ENCODE measurements around the gene FAM107B. TPM values are rescaled to one million over a fixed set of nuclear protein-coding genes. Genes with fewer than 3 reads are reported as not detected.

FAM107B gene
- total RNA-seq, 1 donor from 2014 or later = 286 TPM

DNA sequence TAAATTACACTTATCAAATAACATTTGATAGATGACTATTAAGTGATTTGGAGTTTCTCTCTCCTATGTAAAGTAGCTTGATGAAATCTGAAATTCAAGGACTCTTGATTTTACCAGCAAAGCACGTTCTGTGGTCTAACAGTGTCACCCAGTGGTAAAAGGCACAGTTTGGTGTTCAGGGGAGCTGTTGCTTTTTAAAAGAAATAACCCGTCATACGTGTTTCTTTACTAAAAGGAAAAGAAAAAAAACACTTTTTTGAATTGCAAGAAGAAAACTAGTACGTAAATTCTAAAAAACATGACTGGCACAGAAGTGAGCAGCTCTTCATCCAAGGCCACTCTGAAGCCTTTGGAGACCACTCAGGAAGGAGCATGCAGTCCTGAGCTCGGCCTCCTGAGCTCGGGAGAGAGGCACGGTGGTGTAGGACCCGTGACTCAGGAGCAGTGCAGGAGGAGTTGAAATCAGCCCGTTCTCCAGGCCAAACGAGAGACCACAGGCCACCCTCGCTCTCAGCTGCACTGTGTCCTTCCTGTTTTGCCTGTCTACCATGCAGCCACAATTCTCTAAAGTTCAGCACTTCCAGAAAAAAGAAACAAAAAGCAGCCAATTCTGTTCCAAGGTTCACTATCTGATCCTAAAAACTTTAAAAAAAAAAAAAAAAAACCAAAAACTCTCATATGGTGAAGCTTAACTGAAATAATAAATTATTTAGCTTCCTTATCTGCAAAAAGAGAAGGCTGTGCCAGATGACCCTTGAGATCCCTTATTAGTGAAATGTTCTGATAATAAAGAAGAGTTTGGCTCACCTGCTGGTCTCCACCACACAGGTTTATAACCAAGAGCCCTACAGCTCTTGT, 231.4 kb downstream of the FAM107B start:
- CTCF ChIA-PET = interaction anchor here (0.5 to 2.5 kb wide), 7 partner anchors 13 to 346 kb away, joined by 3 to 16 read pairs (median 3); no protein-coding TSS in a partner anchor
- POLR2A ChIA-PET = interaction anchor here (0.7 to 1.3 kb wide), 5 partner anchors 10 to 280 kb away, joined by 3 to 7 read pairs (median 4); no protein-coding TSS in a partner anchor
- DNase-seq (no peak), ATAC-seq (ENCODE audit: low read depth) (peak; percentile 63)
- Mint-ChIP-seq H3K4me3 (peak overlapping the region; percentile 53), H3K27ac (peak overlapping the region; percentile 75), H3K4me1 (peaks cover 76% of the 10 kb centered on the region), H3K27me3 (no peaks in the 10 kb centered on the region), H3K36me3 (ENCODE audit: low read depth) (peaks cover 76% of the 10 kb centered on the region), H3K9me3 (no peaks in the 10 kb centered on the region)
- intact Hi-C loops (cut with micrococcal nuclease) = no loop called here
- TF ChIP-seq, protein P1, sequence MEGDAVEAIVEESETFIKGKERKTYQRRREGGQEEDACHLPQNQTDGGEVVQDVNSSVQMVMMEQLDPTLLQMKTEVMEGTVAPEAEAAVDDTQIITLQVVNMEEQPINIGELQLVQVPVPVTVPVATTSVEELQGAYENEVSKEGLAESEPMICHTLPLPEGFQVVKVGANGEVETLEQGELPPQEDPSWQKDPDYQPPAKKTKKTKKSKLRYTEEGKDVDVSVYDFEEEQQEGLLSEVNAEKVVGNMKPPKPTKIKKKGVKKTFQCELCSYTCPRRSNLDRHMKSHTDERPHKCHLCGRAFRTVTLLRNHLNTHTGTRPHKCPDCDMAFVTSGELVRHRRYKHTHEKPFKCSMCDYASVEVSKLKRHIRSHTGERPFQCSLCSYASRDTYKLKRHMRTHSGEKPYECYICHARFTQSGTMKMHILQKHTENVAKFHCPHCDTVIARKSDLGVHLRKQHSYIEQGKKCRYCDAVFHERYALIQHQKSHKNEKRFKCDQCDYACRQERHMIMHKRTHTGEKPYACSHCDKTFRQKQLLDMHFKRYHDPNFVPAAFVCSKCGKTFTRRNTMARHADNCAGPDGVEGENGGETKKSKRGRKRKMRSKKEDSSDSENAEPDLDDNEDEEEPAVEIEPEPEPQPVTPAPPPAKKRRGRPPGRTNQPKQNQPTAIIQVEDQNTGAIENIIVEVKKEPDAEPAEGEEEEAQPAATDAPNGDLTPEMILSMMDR (IDR thresholded peaks at IDR 0.05) = no peak

DNA sequence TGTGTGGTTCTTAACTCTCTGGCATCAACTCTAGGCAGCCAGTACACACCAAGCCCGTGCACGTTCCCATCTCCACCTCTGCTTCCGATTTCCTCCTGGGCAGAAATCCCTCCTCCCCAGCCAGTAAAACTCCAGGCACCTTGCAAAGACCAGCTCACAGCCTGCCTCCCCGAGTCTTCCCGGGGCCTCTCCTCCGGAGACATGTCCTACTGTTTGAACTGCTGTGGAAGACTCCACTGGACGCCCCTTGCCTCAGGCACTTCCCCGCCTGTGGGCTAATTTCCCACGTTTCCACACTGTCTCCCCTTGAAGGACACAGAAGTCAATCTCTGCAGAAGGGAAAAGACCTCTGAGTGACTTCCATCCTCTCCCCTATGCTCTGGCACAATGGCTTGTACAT, 233.3 kb downstream of the FAM107B start:
- H3K36me3 Mint-ChIP-seq (ENCODE audit: low read depth) = peaks cover 79% of the 10 kb centered on the region
- ChIA-PET CTCF (no interaction called here), POLR2A (interaction anchor here (0.6 kb wide), 1 partner anchor 183 kb away, joined by 3 read pairs; no protein-coding TSS in a partner anchor)
- H3K27me3 Mint-ChIP-seq = no peaks in the 10 kb centered on the region
- H3K27ac Mint-ChIP-seq = no peak overlapping the region
- DNase-seq = no peak
- no peaks in the 10 kb centered on the region for H3K9me3 Mint-ChIP-seq
- H3K4me1 Mint-ChIP-seq = peaks cover 65% of the 10 kb centered on the region
- ATAC-seq (ENCODE audit: low read depth) = no peak
- intact Hi-C loops (cut with micrococcal nuclease) = no loop called here
- TF ChIP-seq, protein P1 (IDR thresholded peaks at IDR 0.05) = no peak
- no peak overlapping the region for H3K4me3 Mint-ChIP-seq

DNA sequence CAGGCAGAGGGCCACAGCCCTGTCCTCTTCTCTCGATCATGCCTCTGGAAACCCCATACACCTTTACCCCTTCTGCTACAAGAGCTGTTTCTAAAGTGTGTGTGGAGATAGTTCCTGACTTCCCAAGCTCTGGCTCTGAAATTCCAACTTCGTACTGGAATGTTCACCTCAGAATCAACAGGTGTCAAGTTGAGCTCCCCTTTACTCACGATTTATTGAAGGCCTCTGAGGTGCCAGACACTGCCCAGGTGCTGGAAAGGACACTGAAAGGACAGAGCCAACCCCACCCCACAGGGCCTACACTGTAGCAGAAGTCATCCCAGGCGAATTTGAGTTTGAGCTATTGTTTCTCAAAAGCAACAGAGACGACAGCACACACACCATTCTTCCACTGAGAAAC, 234.1 kb downstream of the FAM107B start:
- peak overlapping the region; percentile 73 for H3K27ac Mint-ChIP-seq
- DNase-seq = no peak
- CTCF ChIA-PET = no interaction called here
- intact Hi-C loops (cut with micrococcal nuclease) = no loop called here
- POLR2A ChIA-PET = no interaction called here
- H3K27me3 Mint-ChIP-seq = no peaks in the 10 kb centered on the region
- H3K9me3 Mint-ChIP-seq = no peaks in the 10 kb centered on the region
- TF ChIP-seq, protein P1 (IDR thresholded peaks at IDR 0.05) = no peak
- peaks cover 78% of the 10 kb centered on the region for H3K36me3 Mint-ChIP-seq (ENCODE audit: low read depth)
- ATAC-seq (ENCODE audit: low read depth) = no peak
- H3K4me1 Mint-ChIP-seq = peaks cover 57% of the 10 kb centered on the region
- H3K4me3 Mint-ChIP-seq = no peak overlapping the region

DNA sequence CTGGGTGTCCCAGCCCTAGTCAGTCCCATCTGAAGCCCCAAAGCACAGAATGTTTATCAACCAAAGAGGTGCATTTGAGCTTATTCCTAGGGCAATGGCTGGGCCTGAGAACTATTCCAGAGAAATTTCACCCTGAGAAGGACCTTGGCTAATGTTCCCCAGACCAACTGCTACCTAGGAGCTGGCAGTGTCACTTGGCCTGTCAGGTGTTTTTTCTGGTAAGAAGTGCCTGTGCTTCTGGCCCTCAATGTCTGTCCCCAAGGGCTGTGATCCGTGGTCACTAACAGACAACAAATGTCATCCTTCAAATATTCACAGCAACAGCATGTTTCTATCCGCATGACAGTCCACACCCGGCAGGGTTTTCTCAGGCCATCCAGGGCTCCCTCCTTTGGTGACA, 234.6 kb downstream of the FAM107B start:
- H3K36me3 Mint-ChIP-seq (ENCODE audit: low read depth) = peaks cover 79% of the 10 kb centered on the region
- intact Hi-C loops (cut with micrococcal nuclease) = no loop called here
- no peak overlapping the region for H3K27ac Mint-ChIP-seq
- ATAC-seq (ENCODE audit: low read depth) = no peak
- H3K4me1 Mint-ChIP-seq = peaks cover 56% of the 10 kb centered on the region
- H3K27me3 Mint-ChIP-seq = no peaks in the 10 kb centered on the region
- TF ChIP-seq, protein P1 (IDR thresholded peaks at IDR 0.05) = no peak
- H3K9me3 Mint-ChIP-seq = no peaks in the 10 kb centered on the region
- H3K4me3 Mint-ChIP-seq = no peak overlapping the region
- CTCF ChIA-PET = no interaction called here
- DNase-seq = no peak
- POLR2A ChIA-PET = no interaction called here

DNA sequence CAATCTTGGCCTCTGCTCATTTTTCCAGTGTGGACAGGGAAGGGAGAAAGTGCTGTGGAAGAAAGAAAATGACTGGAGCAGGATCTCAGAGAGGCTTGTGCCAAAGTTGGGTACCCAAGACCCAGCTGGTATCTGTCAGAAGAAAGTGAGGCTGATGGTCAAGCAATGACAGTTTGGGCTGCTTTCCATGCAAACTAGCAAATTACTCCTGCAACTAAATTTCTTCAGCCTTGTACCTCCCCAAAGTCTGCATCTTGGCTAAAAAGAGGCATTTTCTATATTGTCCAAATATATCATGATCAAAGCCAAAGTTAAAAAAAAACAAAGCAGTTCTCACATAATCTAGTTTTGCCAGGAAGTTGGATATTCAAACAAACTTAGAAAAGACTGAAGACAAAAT, 235.5 kb downstream of the FAM107B start:
- DNase-seq (no peak), ATAC-seq (ENCODE audit: low read depth) (no peak)
- peaks cover 49% of the 10 kb centered on the region for H3K4me1 Mint-ChIP-seq
- TF ChIP-seq, protein P1 (IDR thresholded peaks at IDR 0.05) = no peak
- ChIA-PET CTCF (interaction anchor here (0.6 kb wide), 1 partner anchor 12 kb away, joined by 4 read pairs; no protein-coding TSS in a partner anchor), POLR2A (no interaction called here)
- no peaks in the 10 kb centered on the region for H3K27me3 Mint-ChIP-seq
- peak overlapping the region; percentile 47 for H3K27ac Mint-ChIP-seq
- intact Hi-C loops (cut with micrococcal nuclease) = no loop called here
- H3K4me3 Mint-ChIP-seq = no peak overlapping the region
- H3K36me3 Mint-ChIP-seq (ENCODE audit: low read depth) = peaks cover 79% of the 10 kb centered on the region
- H3K9me3 Mint-ChIP-seq = no peaks in the 10 kb centered on the region

Measured in activated B cell treated with CpG ODN at 0.5 μM for 24 hours (primary cell).